Activated naive CD4-positive, alpha-beta T cell treated with anti-CD3 and anti-CD28 coated beads, Interleukin-2, amount 10 ng/mL, durations not matched to agents 7 days and 5 days (primary cell): ENCODE measurements around the gene ARHGEF10L.
A peak's percentile ranks its signal among the peaks of the same experiment; 100 is the strongest.
"Not testable (repeated sequence)": the region's sequence is repeated elsewhere in the genome, so short reads cannot be mapped to it uniquely, and the experiment has no call there.

Source experiments
- CTCF ChIA-PET: fragments of 350-600 bp; sonication (Branson Sonifier 250); formaldehyde crosslinking; loops from one replicate; lab custom pipeline; 2021; ENCODE audit warnings: antibody characterized with exemption; lab: Charles Lee
- DNase-seq: peaks from one replicate; pipeline ENCODE4 v3.0.0-alpha.2; 2020
- H3K27ac Mint-ChIP-seq: one replicate; pipeline ENCODE4 v1.8.0; 2021; ENCODE audit warnings: mild to moderate bottlenecking, moderate library complexity, mixed read lengths
- H3K27me3 Mint-ChIP-seq: one replicate; pipeline ENCODE4 v1.8.0; 2021; ENCODE audit warnings: mild to moderate bottlenecking, mixed read lengths
- H3K36me3 Mint-ChIP-seq: one replicate; pipeline ENCODE4 v1.8.0; 2021; ENCODE audit warnings: mixed read lengths
- H3K4me1 Mint-ChIP-seq: one replicate; pipeline ENCODE4 v1.8.0; 2021; ENCODE audit warnings: mixed read lengths
- H3K4me3 Mint-ChIP-seq: one replicate; pipeline ENCODE4 v1.8.0; 2021; ENCODE audit warnings: mild to moderate bottlenecking, moderate library complexity, mixed read lengths
- H3K9me3 Mint-ChIP-seq: one replicate; pipeline ENCODE4 v1.8.0; 2021; ENCODE audit warnings: mixed read lengths

ARHGEF10L gene

GRCh38 chr1:17539477-17540254, at the start of gene ARHGEF10L:
ARHGEF10L (plus strand) TSS chr1:17539698; CDS start chr1:17580596, 40,898 bp downstream.
- CTCF ChIA-PET = no interaction called here
- no peaks in the 10 kb centered on the region for H3K36me3 Mint-ChIP-seq
- no peak for DNase-seq
- H3K27me3 Mint-ChIP-seq = peaks cover 74% of the 10 kb centered on the region
- H3K27ac Mint-ChIP-seq = peak within 1 kb of the TSS; percentile 19
- peak within 1 kb of the TSS; percentile 26 for H3K4me3 Mint-ChIP-seq
- H3K4me1 Mint-ChIP-seq = peaks cover 5% of the 10 kb centered on the region
- H3K9me3 Mint-ChIP-seq = no peaks in the 10 kb centered on the region

DNA sequence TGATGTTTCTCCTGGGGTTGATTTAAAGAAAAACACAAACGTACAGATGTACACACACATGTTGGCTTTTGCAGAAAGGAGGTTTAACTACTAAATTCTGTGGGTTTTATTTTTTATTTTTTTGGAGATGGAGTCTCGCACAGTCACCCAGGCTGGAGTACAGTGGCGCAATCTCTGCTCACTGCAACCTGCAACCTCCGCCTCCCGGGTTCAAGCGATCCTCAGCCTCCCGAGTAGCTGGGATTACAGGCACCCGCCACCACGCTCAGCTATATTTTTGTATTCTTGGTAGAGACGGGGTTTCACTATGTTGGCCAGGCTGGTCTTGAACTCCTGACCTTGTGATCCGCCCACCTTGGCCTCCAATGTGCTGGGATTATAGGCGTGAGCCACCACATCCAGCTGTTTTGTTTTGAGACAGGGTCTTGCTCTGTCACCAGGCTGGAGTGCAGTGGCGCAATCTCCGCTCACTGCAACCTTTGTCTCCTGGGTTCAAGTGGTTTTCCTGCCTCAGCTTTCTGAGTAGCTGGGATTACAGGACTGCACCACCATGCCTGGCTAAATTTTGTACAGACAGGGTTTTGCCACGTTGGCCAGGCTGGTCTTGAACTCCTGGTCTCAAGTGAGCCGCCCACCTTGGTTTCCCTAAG, 49.6 kb upstream of the ARHGEF10L start:
- not testable (repeated sequence) for H3K36me3 Mint-ChIP-seq
- CTCF ChIA-PET = interaction anchor here (1.0 kb wide), 1 partner anchor 121 kb away, joined by 3 read pairs; no protein-coding TSS in a partner anchor
- H3K27me3 Mint-ChIP-seq = peaks cover 30% of the 10 kb centered on the region

GRCh38 chr1:17490667-17491066, 48.8 kb upstream of the ARHGEF10L start:
- not testable (repeated sequence) for H3K4me1 Mint-ChIP-seq, H3K36me3 Mint-ChIP-seq, DNase-seq, H3K27ac Mint-ChIP-seq, H3K4me3 Mint-ChIP-seq, H3K9me3 Mint-ChIP-seq
- CTCF ChIA-PET = interaction anchor here (1.0 kb wide), 1 partner anchor 121 kb away, joined by 3 read pairs; no protein-coding TSS in a partner anchor
- H3K27me3 Mint-ChIP-seq = peaks cover 24% of the 10 kb centered on the region

More for the DNA sequence above, 49.6 kb upstream of the ARHGEF10L start:
- not testable (repeated sequence) for DNase-seq, H3K27ac Mint-ChIP-seq, H3K9me3 Mint-ChIP-seq, H3K4me1 Mint-ChIP-seq, H3K4me3 Mint-ChIP-seq

- Mint-ChIP-seq H3K36me3 (no peaks in the 10 kb centered on the region), H3K4me3 (no peak overlapping the region), H3K4me1 (no peaks in the 10 kb centered on the region), H3K9me3 (no peaks in the 10 kb centered on the region), H3K27me3 (peaks cover 28% of the 10 kb centered on the region), H3K27ac (no peak overlapping the region)
- CTCF ChIA-PET = interaction anchor here (0.7 to 2.7 kb wide), 4 partner anchors 17 to 125 kb away, joined by 3 to 12 read pairs (median 4); no protein-coding TSS in a partner anchor
- peak; percentile 76 for DNase-seq
Measured at GRCh38 chr1:17494114-17494729, 45.3 kb upstream of the ARHGEF10L start.

DNA sequence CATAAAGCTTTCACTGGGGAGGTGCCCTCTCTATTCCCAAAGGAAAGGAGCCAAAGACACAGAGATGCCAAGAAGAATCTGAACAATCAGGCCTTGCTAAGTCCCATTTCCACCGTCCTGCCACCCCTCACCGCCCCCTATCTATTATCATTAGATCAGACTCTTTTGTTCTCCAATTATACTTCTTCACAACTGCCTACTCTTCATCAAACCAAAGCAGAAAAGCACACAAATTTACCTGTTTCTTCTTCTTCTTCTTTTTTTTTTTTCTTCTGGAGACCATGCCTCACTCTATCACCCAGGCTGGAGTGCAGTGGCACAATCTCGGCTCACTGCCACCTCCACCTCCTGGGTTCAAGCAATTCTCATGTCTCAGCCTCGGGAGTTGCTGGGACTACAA, 43.1 kb upstream of the ARHGEF10L start:
- H3K27me3 Mint-ChIP-seq = peaks cover 24% of the 10 kb centered on the region
- CTCF ChIA-PET = interaction anchor here (0.7 to 3.0 kb wide), 2 partner anchors 111 to 1158 kb away, joined by 3 to 13 read pairs; no protein-coding TSS in a partner anchor
- no peaks in the 10 kb centered on the region for H3K36me3 Mint-ChIP-seq
- no peaks in the 10 kb centered on the region for H3K4me1 Mint-ChIP-seq
- no peak for DNase-seq
- H3K4me3 Mint-ChIP-seq = no peak overlapping the region
- no peak overlapping the region for H3K27ac Mint-ChIP-seq
- H3K9me3 Mint-ChIP-seq = no peaks in the 10 kb centered on the region

- peaks cover 27% of the 10 kb centered on the region for H3K27me3 Mint-ChIP-seq
- CTCF ChIA-PET = interaction anchor here (3.0 kb wide), 1 partner anchor 109 kb away, joined by 13 read pairs; no protein-coding TSS in a partner anchor
- DNase-seq = no peak
- H3K4me1 Mint-ChIP-seq = no peaks in the 10 kb centered on the region
- no peaks in the 10 kb centered on the region for H3K9me3 Mint-ChIP-seq
- no peak overlapping the region for H3K4me3 Mint-ChIP-seq
- no peak overlapping the region for H3K27ac Mint-ChIP-seq
- no peaks in the 10 kb centered on the region for H3K36me3 Mint-ChIP-seq
Measured at GRCh38 chr1:17498214-17498613, 41.3 kb upstream of the ARHGEF10L start.

GRCh38 chr1:17502326-17502778, 37.1 kb upstream of the ARHGEF10L start:
- DNase-seq = peak; percentile 78
- CTCF ChIA-PET = interaction anchor here (0.9 to 3.9 kb wide), 9 partner anchors 9 to 107 kb away, joined by 3 to 68 read pairs (median 4); no protein-coding TSS in a partner anchor
- H3K9me3 Mint-ChIP-seq = no peaks in the 10 kb centered on the region
- H3K27ac Mint-ChIP-seq = no peak overlapping the region
- no peaks in the 10 kb centered on the region for H3K36me3 Mint-ChIP-seq
- H3K4me3 Mint-ChIP-seq = no peak overlapping the region
- peaks cover 19% of the 10 kb centered on the region for H3K27me3 Mint-ChIP-seq
- no peaks in the 10 kb centered on the region for H3K4me1 Mint-ChIP-seq

- H3K9me3 Mint-ChIP-seq = no peaks in the 10 kb centered on the region
- CTCF ChIA-PET = interaction anchor here (0.9 to 3.9 kb wide), 8 partner anchors 9 to 106 kb away, joined by 3 to 68 read pairs (median 5); no protein-coding TSS in a partner anchor
- no peaks in the 10 kb centered on the region for H3K36me3 Mint-ChIP-seq
- H3K27me3 Mint-ChIP-seq = peaks cover 13% of the 10 kb centered on the region
- H3K4me3 Mint-ChIP-seq = no peak overlapping the region
- no peaks in the 10 kb centered on the region for H3K4me1 Mint-ChIP-seq
- no peak for DNase-seq
- H3K27ac Mint-ChIP-seq = no peak overlapping the region
Measured at GRCh38 chr1:17503146-17503545, 36.4 kb upstream of the ARHGEF10L start.

DNA sequence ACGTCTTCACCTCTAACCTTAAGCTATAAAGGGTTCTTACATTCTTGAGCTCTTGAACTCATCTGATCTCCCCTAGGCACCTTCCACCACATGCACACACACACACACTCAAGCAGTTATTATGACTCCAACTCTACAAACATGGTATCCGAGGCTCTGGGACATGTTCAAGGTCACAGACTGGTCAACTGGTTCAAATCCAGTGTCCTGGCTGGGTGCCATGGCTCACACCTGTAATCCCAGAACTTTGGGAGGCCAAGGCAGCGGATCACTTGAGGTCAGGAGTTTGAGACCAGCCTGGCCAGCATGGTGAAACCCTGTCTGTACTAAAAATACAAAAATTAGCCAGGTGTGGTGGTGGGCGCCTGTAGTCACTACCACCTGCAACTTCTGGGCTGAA, 32.3 kb upstream of the ARHGEF10L start:
- H3K27me3 Mint-ChIP-seq = peaks cover 14% of the 10 kb centered on the region
- not testable (repeated sequence) for DNase-seq, H3K4me1 Mint-ChIP-seq, H3K36me3 Mint-ChIP-seq, H3K4me3 Mint-ChIP-seq, H3K9me3 Mint-ChIP-seq, H3K27ac Mint-ChIP-seq
- CTCF ChIA-PET = interaction anchor here (3.2 kb wide), 1 partner anchor 99 kb away, joined by 16 read pairs; no protein-coding TSS in a partner anchor

- Mint-ChIP-seq H3K4me1 (no peaks in the 10 kb centered on the region), H3K27ac (no peak overlapping the region), H3K36me3 (no peaks in the 10 kb centered on the region), H3K4me3 (no peak overlapping the region), H3K9me3 (no peaks in the 10 kb centered on the region), H3K27me3 (peaks cover 10% of the 10 kb centered on the region)
- no peak for DNase-seq
- CTCF ChIA-PET = interaction anchor here (3.2 kb wide), 1 partner anchor 99 kb away, joined by 16 read pairs; no protein-coding TSS in a partner anchor
Measured at GRCh38 chr1:17507915-17508314, 31.6 kb upstream of the ARHGEF10L start.

GRCh38 chr1:17509363-17509762, 30.1 kb upstream of the ARHGEF10L start:
- CTCF ChIA-PET = no interaction called here
- Mint-ChIP-seq H3K9me3 (no peaks in the 10 kb centered on the region), H3K27ac (no peak overlapping the region), H3K4me1 (no peaks in the 10 kb centered on the region), H3K4me3 (no peak overlapping the region), H3K27me3 (peaks cover 18% of the 10 kb centered on the region), H3K36me3 (no peaks in the 10 kb centered on the region)
- DNase-seq = no peak

DNA sequence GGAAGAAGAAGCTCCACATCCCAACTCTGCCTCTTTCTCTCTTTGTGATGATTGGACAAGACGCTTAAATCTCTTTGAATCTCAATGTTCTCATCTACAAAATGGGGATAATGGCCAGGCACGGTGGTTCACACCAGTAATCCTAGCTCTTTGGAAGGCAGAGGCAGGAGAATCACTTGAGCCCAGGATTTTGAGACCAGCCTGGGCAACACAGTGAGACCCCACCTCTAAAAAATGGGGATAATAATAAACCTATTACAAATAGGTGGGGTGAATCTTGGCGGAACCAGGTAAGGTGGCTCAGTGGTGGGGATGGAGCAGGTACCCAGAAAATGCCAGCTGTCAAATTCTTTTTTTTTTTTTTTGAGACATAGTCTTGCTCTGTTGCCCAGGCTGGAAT, 29.4 kb upstream of the ARHGEF10L start:
- peaks cover 20% of the 10 kb centered on the region for H3K27me3 Mint-ChIP-seq
- no peak overlapping the region for H3K4me3 Mint-ChIP-seq
- no peaks in the 10 kb centered on the region for H3K4me1 Mint-ChIP-seq
- DNase-seq = no peak
- no peak overlapping the region for H3K27ac Mint-ChIP-seq
- CTCF ChIA-PET = no interaction called here
- no peaks in the 10 kb centered on the region for H3K9me3 Mint-ChIP-seq
- no peaks in the 10 kb centered on the region for H3K36me3 Mint-ChIP-seq

DNA sequence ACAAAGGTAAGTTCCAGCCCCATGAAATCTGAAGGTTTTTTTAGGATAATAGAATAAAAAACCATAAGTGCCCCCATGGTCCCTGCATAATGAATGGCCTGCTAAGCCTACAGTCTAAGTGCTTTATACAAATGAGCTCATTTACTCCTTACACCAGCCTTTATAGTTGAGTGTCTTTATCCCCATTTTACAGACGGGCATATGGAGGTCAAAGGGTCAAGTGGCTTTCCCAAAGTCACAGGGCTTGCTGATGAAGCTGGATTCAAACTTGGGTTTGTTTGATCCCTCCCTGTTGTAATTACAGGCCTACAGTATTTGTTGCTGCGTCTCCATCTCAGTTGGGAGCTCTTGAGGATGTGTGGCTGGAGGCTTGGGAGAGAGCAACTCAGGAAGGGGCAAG, 28.3 kb upstream of the ARHGEF10L start:
- DNase-seq = no peak
- H3K9me3 Mint-ChIP-seq = no peaks in the 10 kb centered on the region
- H3K27ac Mint-ChIP-seq = no peak overlapping the region
- H3K4me3 Mint-ChIP-seq = no peak overlapping the region
- H3K27me3 Mint-ChIP-seq = peaks cover 27% of the 10 kb centered on the region
- H3K4me1 Mint-ChIP-seq = no peaks in the 10 kb centered on the region
- no peaks in the 10 kb centered on the region for H3K36me3 Mint-ChIP-seq
- CTCF ChIA-PET = interaction anchor here (1.4 kb wide), 1 partner anchor 8 kb away, joined by 8 read pairs; no protein-coding TSS in a partner anchor

- no peak overlapping the region for H3K27ac Mint-ChIP-seq
- H3K4me1 Mint-ChIP-seq = no peaks in the 10 kb centered on the region
- H3K27me3 Mint-ChIP-seq = peaks cover 43% of the 10 kb centered on the region
- H3K36me3 Mint-ChIP-seq = no peaks in the 10 kb centered on the region
- no peak overlapping the region for H3K4me3 Mint-ChIP-seq
- H3K9me3 Mint-ChIP-seq = no peaks in the 10 kb centered on the region
- DNase-seq = no peak
- CTCF ChIA-PET = interaction anchor here (0.6 kb wide), 1 partner anchor 13 kb away, joined by 4 read pairs; no protein-coding TSS in a partner anchor
Measured at GRCh38 chr1:17513131-17513530, 26.4 kb upstream of the ARHGEF10L start.
